A673 (cell line): ENCODE results near the gene GPR141. TPM values are rescaled to one million over a fixed set of nuclear protein-coding genes. Genes with fewer than 3 reads are reported as not detected.

ENCODE experiments used
- BruUV-seq: library from RNA; stranded (reverse); fragments of 400-500 nt; replicated peaks from 2 replicates; lab custom pipeline; 2021; lab: Mats Ljungman, UMichigan
- CTCF ChIA-PET: fragments of 300-600 bp; sonication (Branson Sonifier 250); formaldehyde crosslinking; loops from one replicate; lab custom pipeline; 2022; ENCODE audit warnings: antibody characterized with exemption; lab: Charles Lee
- POLR2A ChIA-PET: fragments of 300-600 bp; sonication (Branson Sonifier 250); formaldehyde crosslinking; loops from one replicate; lab custom pipeline; 2022; ENCODE audit warnings: antibody characterized with exemption; ENCODE audit not compliant: low non-redundant PET; lab: Charles Lee
- DNase-seq: peaks from one replicate; pipeline ENCODE4 v3.0.0-alpha.2; 2015; ENCODE audit warnings: low spot score
- H3K27ac ChIP-seq: fragments of 200-600 bp; sonication (generic); 2 replicates; pipeline ENCODE4 v1.5.1; 2016; ENCODE audit warnings: mixed run types, low read depth, mild to moderate bottlenecking, mixed read lengths, antibody characterized with exemption, low read length; ENCODE audit not compliant: poor library complexity, severe bottlenecking
- H3K27me3 ChIP-seq: fragments of 200-600 bp; sonication (generic); replicated peaks from 2 replicates; pipeline ENCODE4 v1.6.1; 2017; ENCODE audit warnings: mixed run types, low read depth, mild to moderate bottlenecking, mixed read lengths, antibody characterized with exemption, low read length; ENCODE audit not compliant: insufficient read depth, poor library complexity
- H3K36me3 ChIP-seq: fragments of 200-600 bp; sonication (generic); 2 replicates; pipeline ENCODE4 v1.6.1; 2016; ENCODE audit warnings: mixed run types, mild to moderate bottlenecking, mixed read lengths, antibody characterized with exemption, low read length; ENCODE audit not compliant: insufficient read depth, poor library complexity, severe bottlenecking
- H3K4me1 ChIP-seq: fragments of 200-600 bp; sonication (generic); 2 replicates; pipeline ENCODE4 v1.6.1; 2017; ENCODE audit warnings: mixed run types, mild to moderate bottlenecking, mixed read lengths, antibody characterized with exemption, low read length; ENCODE audit not compliant: insufficient read depth, poor library complexity, severe bottlenecking
- H3K4me3 ChIP-seq: fragments of 200-600 bp; sonication (generic); 2 replicates; pipeline ENCODE4 v1.5.1; 2016; ENCODE audit warnings: low read depth, mixed run types, mild to moderate bottlenecking, mixed read lengths, low read length; ENCODE audit not compliant: poor library complexity, severe bottlenecking
- H3K9me3 ChIP-seq: fragments of 200-600 bp; sonication (generic); 2 replicates; pipeline ENCODE4 v1.6.1; 2016; ENCODE audit warnings: mixed run types, low read depth, mild to moderate bottlenecking, mixed read lengths, antibody characterized with exemption, low read length; ENCODE audit not compliant: poor library complexity, severe bottlenecking
- CTCF ChIP-seq: fragments of 300-800, 200-600 bp; sonication (generic); conservative IDR thresholded peaks from 2 replicates; pipeline ENCODE4 v1.5.1; 2017; ENCODE audit warnings: low read depth, mild to moderate bottlenecking, antibody characterized with exemption, low read length, moderate library complexity, mixed read lengths
- EZH2 ChIP-seq: fragments of 200-600 bp; sonication (generic); IDR thresholded peaks from 2 replicates; pipeline ENCODE4 v1.6.1; 2017; ENCODE audit warnings: borderline replicate concordance, low read depth, mild to moderate bottlenecking, mixed read lengths, antibody characterized with exemption, low read length; ENCODE audit not compliant: poor library complexity, severe bottlenecking
- intact Hi-C: fragments of 100-400 bp; cut with micrococcal nuclease; formaldehyde crosslinking; loops from one replicate; pipeline ENCODE4 v1.10.0; 2022; ENCODE audit not compliant: unreplicated experiment
- total RNA-seq: library from RNA; stranded (reverse); gene quantifications from 2 replicates; pipeline ENCODE4 v1.2.3, GENCODE V29; 2021

GPR141 gene
- total RNA-seq, 1 experiment from 2014 or later: not detected

DNA sequence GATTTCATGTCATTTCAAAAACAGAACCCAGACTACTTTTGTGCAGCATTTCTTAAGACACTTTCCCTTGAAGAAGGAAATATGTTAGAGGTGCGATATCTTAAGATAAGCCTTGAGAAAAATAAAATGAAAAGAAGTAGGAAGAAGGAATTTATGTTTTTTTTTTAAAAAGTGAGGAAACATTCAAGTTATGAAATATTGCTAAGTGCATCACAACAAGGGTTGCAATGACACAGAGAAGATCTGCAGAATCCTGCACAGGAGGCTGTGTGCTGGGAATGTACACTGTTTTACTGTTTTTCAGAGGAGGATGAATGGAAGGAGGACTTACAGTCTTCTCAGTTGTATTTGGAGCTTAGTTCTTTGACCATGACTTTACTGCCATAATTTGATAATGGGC, 85.0 kb downstream of the GPR141 start:
- Histone ChIP-seq H3K27ac (no peak overlapping the region), H3K27me3 (no peaks in the 10 kb centered on the region), H3K9me3 (no peaks in the 10 kb centered on the region), H3K4me1 (no peaks in the 10 kb centered on the region), H3K4me3 (no peak overlapping the region), H3K36me3 (no peaks in the 10 kb centered on the region)
- DNase-seq: no peak
- ChIA-PET POLR2A (no interaction called here), CTCF (no interaction called here)
- intact Hi-C loops: no loop called here
- BruUV-seq: no TSS peak
- TF ChIP-seq CTCF (no peak), EZH2 (no peak)

DNA sequence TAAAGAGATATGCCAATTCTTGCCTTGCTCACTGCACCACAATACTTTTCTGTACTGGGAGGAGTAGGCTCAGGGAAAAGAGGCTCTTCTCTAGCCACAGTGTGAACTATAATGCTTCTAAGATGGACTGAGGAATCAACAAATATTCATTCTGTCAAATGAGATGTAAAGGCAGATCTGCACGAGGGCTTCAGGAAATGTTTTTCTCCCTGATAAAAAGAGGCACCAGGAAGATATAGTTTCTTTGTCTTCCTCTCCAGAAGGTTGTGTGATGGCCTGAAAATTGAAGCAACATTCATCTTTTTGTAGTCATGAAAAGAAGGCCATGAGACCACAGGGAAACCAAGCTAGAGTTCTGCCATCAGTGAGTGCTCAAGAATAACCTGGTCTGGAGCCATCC, 85.7 kb downstream of the GPR141 start:
- no peaks in the 10 kb centered on the region for H3K9me3 ChIP-seq
- POLR2A ChIA-PET: no interaction called here
- BruUV-seq: no TSS peak
- H3K27ac ChIP-seq: no peak overlapping the region
- no peak for DNase-seq
- no peaks in the 10 kb centered on the region for H3K36me3 ChIP-seq
- H3K4me3 ChIP-seq: no peak overlapping the region
- CTCF ChIA-PET: no interaction called here
- H3K27me3 ChIP-seq: no peaks in the 10 kb centered on the region
- intact Hi-C loops: no loop called here
- H3K4me1 ChIP-seq: no peaks in the 10 kb centered on the region
- no peak for TF ChIP-seq CTCF
- TF ChIP-seq EZH2: no peak

GRCh38 chr7:37769726-37770125, 86.2 kb downstream of the GPR141 start:
- ChIA-PET CTCF (no interaction called here), POLR2A (no interaction called here)
- no peak for DNase-seq
- H3K27ac ChIP-seq: no peak overlapping the region
- no peaks in the 10 kb centered on the region for H3K27me3 ChIP-seq
- no TSS peak for BruUV-seq
- no peak overlapping the region for H3K4me3 ChIP-seq
- intact Hi-C loops: no loop called here
- TF ChIP-seq EZH2 (no peak), CTCF (no peak)
- H3K9me3 ChIP-seq: no peaks in the 10 kb centered on the region
- no peaks in the 10 kb centered on the region for H3K4me1 ChIP-seq
- no peaks in the 10 kb centered on the region for H3K36me3 ChIP-seq
